Calu3 (cell line): Measurements from ENCODE around the gene CLIC3. TPM values are rescaled to one million over a fixed set of nuclear protein-coding genes. Genes with fewer than 3 reads are reported as not detected.

Source experiments
- BruUV-seq: library from RNA; stranded (reverse); fragments of 400-500 nt; replicated peaks from 2 replicates; lab custom pipeline; 2021; lab: Mats Ljungman, UMichigan
- CTCF ChIA-PET: fragments of 300-600 bp; sonication (Branson Sonifier 250); formaldehyde crosslinking; loops from one replicate; lab custom pipeline; 2022; ENCODE audit warnings: antibody characterized with exemption; lab: Charles Lee
- DNase-seq: peaks from one replicate; pipeline ENCODE4 v3.0.0; 2022
- H3K27ac Mint-ChIP-seq: one replicate; pipeline ENCODE4 v1.8.0; 2022; ENCODE audit warnings: mixed read lengths; ENCODE audit not compliant: unreplicated experiment
- H3K27me3 Mint-ChIP-seq: one replicate; pipeline ENCODE4 v1.8.0; 2022; ENCODE audit warnings: mixed read lengths; ENCODE audit not compliant: unreplicated experiment
- H3K36me3 Mint-ChIP-seq: one replicate; pipeline ENCODE4 v1.8.0; 2022; ENCODE audit warnings: mild to moderate bottlenecking, moderate library complexity, mixed read lengths; ENCODE audit not compliant: insufficient read depth, unreplicated experiment
- H3K4me1 Mint-ChIP-seq: one replicate; pipeline ENCODE4 v1.8.0; 2022; ENCODE audit warnings: mild to moderate bottlenecking, low read depth, mixed read lengths; ENCODE audit not compliant: unreplicated experiment
- H3K4me3 Mint-ChIP-seq: one replicate; pipeline ENCODE4 v1.8.0; 2022; ENCODE audit warnings: mild to moderate bottlenecking, low read depth, moderate library complexity, mixed read lengths; ENCODE audit not compliant: unreplicated experiment
- H3K9me3 Mint-ChIP-seq: one replicate; pipeline ENCODE4 v1.8.0; 2022; ENCODE audit warnings: low read depth, mixed read lengths; ENCODE audit not compliant: unreplicated experiment
- intact Hi-C: fragments of 100-400 bp; cut with micrococcal nuclease; formaldehyde crosslinking; loops from one replicate; pipeline ENCODE4 v1.10.0; 2022; ENCODE audit not compliant: unreplicated experiment
- total RNA-seq: library from RNA; stranded (reverse); gene quantifications from 2 replicates; pipeline ENCODE4 v1.2.3, GENCODE V29; 2022
- TF ChIP-seq, protein P1 (sequence below): fragments of 200-600 bp; IDR thresholded peaks from one replicate; pipeline ENCODE4 v1.8.0; 2022; ENCODE audit warnings: antibody characterized with exemption; ENCODE audit not compliant: unreplicated experiment

Gene CLIC3
- total RNA-seq, 1 experiment from 2014 or later = 0.35 TPM

DNA sequence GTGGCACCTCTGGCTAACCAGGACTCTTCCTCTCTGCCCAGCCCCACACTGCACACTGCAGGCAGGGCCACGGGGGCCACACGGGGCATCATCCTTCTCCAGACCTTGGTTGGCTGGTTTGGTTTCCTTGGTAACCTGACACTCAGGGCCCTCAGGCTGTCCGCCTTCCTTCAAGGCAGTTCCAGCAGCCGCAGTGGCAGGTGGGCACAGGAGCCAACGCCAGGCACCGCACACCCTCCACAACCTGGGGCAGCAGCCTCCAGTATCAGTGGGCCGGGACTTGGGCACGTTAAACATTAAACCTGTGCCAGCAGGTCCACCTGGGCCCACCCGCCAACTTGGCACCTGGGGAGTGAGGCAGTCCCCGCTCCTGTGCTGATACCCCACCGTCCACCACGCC lies 47.7 kb upstream of the CLIC3 start:
- no peak for DNase-seq
- TF ChIP-seq, protein P1, sequence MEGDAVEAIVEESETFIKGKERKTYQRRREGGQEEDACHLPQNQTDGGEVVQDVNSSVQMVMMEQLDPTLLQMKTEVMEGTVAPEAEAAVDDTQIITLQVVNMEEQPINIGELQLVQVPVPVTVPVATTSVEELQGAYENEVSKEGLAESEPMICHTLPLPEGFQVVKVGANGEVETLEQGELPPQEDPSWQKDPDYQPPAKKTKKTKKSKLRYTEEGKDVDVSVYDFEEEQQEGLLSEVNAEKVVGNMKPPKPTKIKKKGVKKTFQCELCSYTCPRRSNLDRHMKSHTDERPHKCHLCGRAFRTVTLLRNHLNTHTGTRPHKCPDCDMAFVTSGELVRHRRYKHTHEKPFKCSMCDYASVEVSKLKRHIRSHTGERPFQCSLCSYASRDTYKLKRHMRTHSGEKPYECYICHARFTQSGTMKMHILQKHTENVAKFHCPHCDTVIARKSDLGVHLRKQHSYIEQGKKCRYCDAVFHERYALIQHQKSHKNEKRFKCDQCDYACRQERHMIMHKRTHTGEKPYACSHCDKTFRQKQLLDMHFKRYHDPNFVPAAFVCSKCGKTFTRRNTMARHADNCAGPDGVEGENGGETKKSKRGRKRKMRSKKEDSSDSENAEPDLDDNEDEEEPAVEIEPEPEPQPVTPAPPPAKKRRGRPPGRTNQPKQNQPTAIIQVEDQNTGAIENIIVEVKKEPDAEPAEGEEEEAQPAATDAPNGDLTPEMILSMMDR = no peak
- Mint-ChIP-seq H3K4me1 (no peaks in the 10 kb centered on the region), H3K9me3 (no peaks in the 10 kb centered on the region), H3K27ac (no peak overlapping the region), H3K36me3 (peaks cover 28% of the 10 kb centered on the region), H3K27me3 (no peaks in the 10 kb centered on the region), H3K4me3 (no peak overlapping the region)
- BruUV-seq = no TSS peak
- CTCF ChIA-PET = no interaction called here
- intact Hi-C loops = no loop called here

DNA sequence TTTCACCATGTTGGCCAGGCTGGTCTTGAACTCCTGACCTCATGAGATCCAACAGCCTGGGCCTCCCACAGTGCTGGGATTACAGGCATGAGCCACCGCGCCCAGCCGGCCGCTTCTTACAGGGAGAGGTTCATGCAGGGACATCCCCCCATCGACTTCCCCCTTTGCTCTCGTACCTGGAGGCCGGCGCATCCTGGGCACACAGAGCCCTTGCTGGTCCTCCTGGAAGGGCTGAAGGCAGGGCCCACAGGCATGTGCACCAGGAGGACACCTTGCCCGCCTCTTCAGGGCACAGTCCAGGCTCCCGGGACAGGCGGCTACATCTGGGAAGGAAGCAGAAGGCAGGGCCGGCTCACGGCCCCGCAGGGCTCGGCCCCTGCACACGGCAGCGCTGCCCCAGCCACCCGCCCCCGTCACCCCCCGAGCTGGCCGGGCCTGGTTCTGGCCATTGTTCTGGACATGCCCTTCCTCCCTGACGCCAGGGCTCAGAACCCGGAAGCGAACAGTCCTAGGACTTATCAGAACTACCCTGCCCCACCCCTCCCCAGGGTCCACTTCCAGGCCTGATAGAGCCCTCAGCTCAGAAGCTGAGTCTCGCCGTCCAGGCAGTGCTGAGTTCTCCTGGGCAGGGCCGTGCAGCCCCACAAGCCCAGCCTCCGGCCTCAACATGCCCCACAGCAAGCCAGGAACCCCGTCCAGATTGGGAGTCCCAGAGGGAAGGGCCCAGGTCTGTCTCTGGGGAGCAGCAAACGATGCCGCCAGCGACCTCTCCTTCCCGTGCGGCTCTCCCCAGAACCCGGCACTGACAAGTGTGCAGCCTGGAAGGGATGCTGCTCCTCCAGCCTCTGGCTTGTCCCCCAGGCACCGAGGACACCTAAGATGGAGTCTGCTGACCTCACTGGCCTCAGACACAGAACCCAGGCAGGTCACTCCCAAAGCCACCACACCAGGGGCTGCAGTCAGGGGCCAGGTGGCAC lies 46.7 kb upstream of the CLIC3 start:
- intact Hi-C loops = no loop called here
- CTCF ChIA-PET = no interaction called here

DNA sequence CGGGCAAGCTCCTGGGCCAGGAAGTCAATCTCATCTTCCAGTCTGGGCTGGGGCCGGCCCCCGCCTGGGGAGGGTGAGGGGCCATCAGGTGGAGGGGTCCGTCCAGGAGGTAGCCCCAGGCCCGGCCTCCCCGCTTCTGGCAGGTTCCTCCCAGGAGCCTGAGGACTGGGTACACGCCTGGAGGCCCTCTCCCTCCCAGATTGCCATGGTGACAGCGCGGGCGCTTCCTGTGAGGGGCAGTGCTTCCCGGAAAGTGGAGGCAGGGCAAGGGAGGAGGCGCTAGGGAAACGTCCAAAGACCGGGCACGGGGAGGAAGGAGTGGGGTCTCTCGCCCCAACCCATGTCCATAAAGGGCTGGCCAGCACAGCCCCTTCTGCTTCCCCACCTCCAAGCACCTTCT lies 44.8 kb upstream of the CLIC3 start:
- Mint-ChIP-seq H3K27ac (no peak overlapping the region), H3K4me1 (no peaks in the 10 kb centered on the region), H3K9me3 (no peaks in the 10 kb centered on the region), H3K4me3 (no peak overlapping the region), H3K27me3 (no peaks in the 10 kb centered on the region), H3K36me3 (peaks cover 30% of the 10 kb centered on the region)
- TF ChIP-seq, protein P1 = no peak
- no peak for DNase-seq
- CTCF ChIA-PET = no interaction called here
- no TSS peak for BruUV-seq
- intact Hi-C loops = no loop called here

More for the DNA sequence above, 46.7 kb upstream of the CLIC3 start:
- H3K36me3 Mint-ChIP-seq = peaks cover 33% of the 10 kb centered on the region
- no peaks in the 10 kb centered on the region for H3K27me3 Mint-ChIP-seq
- H3K9me3 Mint-ChIP-seq = no peaks in the 10 kb centered on the region
- H3K27ac Mint-ChIP-seq = no peak overlapping the region
- no peaks in the 10 kb centered on the region for H3K4me1 Mint-ChIP-seq
- TF ChIP-seq, protein P1 = no peak
- DNase-seq = no peak
- BruUV-seq = no TSS peak
- no peak overlapping the region for H3K4me3 Mint-ChIP-seq

GRCh38 chr9:137040568-137040967 lies 44.2 kb upstream of the CLIC3 start:
- DNase-seq = no peak
- H3K27ac Mint-ChIP-seq = no peak overlapping the region
- CTCF ChIA-PET = no interaction called here
- H3K36me3 Mint-ChIP-seq = peaks cover 28% of the 10 kb centered on the region
- TF ChIP-seq, protein P1 = no peak
- intact Hi-C loops = no loop called here
- H3K27me3 Mint-ChIP-seq = no peaks in the 10 kb centered on the region
- no peaks in the 10 kb centered on the region for H3K9me3 Mint-ChIP-seq
- no peaks in the 10 kb centered on the region for H3K4me1 Mint-ChIP-seq
- BruUV-seq = no TSS peak
- H3K4me3 Mint-ChIP-seq = no peak overlapping the region
